DMS 273 treated with DMSO at 0.1 percent for 48 hours (cell line): ENCODE measurements around the gene CCDC30.

Experiments
- DNase-seq: peaks from one replicate; lab custom pipeline; 2025; lab: John Stamatoyannopoulos, UW

The CCDC30 gene

DNA sequence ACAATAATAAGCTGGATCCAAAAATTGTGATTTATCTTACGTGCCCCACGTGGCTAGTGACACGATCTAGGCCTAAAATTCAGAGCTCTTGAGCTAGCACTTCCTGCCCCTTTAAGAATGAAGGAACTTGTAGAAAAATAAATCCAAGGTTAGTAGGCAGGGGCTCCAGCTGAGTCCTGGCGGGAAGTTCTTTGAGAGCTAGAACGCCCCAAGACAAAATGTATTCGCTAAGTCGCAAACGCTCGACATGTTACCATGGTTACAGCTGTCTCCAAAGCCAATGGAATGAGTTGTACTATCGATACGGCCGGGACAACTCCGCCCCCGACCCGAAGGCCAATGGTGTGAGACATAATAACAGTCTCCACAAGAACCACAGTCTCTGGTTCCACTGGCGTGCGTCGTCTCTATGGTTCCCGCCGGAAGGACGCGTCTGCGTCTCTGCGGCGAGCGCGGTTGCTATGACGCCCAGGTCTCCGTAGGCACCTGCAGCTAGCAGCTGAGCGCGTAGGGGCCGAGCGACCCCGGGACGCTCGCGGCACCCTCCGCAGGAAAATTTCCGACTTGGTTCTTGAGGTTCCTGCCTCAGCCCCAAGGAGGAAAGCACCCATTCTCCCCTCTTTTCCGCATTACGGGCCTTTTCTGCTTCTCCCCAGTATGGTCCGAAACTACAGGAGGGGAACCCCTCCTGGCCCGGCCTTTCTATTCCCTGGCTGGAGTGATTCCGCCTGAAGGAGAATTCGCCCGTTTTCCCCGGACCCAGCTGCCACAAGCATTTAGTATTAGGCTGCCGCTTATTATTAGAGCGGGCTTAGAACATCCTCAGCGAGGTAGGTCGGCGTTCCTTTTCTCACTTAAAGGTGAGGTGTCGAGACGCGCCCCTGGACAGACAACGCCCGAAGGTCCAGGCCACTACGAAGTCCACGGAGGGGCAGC is at the start of gene CCDC30:
TSS of gene CCDC30 (plus strand) at position 459 of the 936 bp plus-strand sequence. CDS start 17,266 bp downstream, outside the sequence.
- peak; percentile 99 for DNase-seq

DNA sequence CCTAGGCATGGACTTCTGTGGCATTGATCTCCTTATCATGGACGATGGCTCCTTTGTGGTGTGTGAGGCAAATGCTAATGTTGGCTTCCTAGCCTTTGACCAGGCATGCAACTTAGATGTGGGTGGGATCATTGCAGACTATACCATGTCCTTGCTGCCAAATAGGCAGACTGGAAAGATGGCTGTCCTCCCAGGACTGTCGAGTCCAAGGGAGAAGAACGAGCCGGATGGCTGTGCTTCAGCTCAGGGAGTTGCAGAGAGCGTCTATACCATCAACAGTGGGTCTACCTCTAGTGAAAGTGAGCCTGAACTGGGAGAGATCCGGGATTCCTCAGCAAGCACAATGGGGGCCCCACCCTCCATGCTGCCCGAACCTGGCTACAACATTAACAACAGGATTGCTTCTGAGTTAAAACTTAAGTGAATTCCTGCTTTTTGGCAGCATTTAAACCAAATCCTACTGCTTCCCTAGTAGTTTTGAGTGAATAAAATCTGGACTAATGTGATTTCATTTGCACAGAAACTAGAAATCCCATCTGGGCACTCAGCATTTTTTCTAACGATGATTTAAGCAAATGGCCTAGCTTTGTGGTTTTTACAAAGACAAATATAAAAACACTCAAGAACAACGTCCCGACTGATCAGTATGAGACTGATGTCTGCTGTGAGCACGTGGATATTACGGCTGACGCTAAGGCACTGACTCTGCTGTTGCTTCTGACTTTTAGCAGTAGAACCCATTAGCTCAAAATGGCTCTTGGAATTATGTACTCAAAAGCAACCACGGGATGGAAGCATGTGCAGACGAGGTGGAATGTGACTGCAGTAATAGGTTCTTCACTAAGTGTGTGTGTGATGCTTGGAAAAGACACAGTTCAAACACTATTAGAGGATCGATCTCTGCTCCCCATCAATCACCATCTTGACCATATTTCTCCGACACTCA is 48.3 kb upstream of the CCDC30 start:
- no peak for DNase-seq

DNA sequence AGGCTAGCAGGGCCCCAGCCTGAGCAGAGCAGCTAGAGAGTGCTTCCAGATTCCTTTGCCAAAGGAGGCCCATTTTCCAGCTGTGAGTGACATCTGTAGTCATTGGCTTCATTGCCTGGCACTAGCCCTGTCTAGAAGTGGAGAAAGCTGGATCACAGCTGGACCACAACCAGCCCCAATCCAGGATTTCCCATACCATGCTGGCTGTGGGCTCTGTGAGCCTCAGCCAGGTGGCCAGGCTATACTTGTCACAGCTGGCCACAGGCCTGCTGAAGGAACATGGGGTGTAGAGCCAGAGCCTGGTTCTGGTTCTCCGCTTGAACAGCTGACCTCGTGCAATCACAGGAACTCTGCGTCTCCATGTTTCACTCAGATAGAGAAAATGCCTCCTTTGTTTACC is 45.9 kb upstream of the CCDC30 start:
- no peak for DNase-seq

DNA sequence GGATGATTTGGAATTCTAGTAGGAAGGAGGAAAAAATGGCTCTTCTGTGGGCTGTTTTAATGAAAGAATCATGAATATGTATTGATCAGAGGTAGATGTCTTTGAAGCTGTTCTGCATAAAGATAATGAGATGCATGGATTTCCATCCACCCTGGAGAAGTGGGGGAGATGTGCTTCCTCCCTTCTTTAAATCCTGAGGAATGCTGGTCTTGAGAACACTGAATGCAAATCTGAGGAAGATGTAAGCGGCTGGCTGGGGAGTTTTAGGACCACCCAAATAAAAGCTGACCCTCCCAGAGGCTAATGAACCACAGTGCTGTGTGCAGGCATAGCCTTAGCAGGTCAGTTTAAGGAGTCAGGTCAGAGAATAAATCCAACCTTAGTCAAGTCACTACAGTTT is 44.6 kb upstream of the CCDC30 start:
- DNase-seq: no peak

DNA sequence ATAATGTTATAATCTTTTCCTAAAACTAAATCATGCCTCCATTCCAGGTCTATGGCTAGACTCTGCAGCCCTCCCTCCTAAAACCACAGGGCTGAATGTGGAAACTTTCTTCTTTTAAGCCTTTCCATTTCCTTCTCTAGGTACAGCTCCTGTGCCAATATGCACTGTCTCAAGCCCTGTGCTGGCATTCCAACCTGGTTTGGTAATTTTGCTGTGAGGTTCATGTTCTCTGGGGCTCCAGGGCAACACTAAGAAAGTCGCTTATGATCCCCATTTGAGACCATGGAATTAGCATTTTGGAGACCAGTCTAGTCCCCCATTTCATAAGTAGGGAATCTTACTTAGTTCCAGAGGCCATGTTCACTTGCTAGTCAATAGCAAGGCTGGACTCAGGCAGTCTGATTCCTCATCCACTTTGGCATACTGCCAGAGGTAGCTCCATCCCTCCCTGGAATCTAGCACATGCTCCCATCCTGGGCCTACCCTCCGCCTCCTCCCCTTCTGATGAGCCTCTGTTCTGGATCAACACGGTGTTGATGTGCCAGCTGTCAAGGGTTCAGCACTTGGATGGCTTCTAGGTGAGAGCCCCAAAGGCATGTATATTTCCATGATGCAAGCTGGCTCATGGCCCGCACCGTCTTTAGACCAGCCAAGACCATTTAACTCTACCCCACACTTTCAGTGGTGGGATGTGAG is 43.8 kb upstream of the CCDC30 start:
- DNase-seq: peak; percentile 87

DNA sequence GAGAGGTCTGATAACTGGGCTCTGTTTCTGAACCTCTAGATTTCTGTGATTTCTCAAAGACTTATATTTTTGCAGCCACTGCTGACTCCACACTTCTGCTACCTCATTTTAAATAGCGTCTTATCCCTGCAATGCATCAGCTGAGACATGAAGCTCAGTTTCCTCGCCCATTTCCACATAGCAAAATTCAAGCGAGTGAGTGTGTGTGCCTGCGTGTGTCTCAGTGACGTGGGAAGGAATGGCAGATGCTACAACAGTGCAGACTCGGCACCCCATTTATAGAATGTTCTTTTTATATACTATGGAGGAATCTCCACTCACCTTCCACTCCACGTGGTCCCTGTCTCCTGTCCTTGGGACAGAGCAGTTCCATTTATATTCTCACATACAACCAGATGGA is 43.0 kb upstream of the CCDC30 start:
- DNase-seq: no peak

DNA sequence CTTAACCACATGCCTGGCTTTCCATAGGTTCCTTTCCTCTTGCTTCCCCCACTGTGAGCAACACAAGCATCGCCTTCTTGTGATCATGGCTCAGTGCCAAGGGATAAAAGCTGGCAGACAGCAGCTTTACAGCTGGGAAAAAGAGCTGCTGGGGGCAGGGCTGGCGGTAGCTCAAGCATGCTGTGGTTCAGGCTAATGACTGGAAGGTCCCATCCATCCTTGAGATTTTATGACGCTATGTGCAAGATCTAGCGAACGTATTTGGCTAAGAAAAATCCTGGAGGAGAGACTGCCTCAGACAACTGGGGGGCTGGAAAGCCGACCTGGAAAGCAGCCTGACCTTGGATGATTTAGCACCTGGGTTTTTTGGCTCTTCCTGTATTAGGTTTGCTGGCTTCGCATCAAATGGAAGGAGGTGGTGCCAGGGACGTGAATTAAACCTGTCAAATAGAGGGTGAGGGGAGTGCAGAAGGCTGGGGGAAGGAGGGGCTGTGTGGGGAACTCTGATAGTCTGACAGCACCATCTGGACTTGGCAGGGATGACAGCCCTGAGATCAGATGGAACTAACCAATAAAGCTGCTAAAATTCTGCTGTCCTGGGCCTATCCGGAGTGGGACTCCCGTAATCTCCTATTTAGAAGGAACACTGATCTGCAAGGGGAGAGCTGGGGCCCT is 42.0 kb upstream of the CCDC30 start:
- DNase-seq: peak; percentile 98

DNA sequence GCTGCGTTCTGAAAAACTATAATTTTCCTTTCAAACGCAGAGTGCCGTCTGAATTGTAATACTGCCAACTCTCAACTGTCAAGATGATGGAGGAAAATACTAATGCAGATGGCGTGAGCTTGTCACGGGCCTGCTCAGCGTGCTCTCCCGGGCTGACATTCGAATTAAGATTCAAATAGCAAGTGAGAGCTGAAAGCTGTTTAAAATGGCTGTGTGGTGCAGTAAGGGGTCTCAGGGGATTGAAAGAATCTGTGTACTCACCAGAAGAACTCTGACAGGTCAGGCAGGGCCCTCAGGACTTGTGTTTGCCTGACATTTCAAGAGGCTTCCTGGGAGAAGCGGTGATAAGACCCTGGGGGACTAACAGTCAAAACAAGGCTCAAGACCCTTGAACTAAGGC is 40.3 kb upstream of the CCDC30 start:
- DNase-seq: peak; percentile 17

DNA sequence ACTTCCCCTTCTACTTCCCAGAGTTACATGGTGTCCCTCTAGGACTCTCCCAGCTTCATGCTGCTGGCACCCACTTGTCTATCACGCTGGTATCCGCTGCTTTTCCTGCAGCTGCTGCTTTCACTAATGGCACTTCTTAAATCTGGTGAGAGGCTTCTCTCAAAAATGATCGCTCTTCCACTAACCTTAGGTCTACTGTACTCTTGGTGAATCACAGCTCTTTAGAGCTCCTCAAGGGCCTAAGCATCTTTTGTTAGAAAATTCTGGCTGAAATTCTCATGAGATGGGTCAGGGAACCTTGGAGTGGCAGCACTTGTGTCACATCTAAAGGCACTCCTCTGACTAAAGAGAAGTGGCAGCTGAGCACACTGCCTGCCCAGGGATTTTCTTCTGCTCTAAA is 39.4 kb upstream of the CCDC30 start:
- no peak for DNase-seq

DNA sequence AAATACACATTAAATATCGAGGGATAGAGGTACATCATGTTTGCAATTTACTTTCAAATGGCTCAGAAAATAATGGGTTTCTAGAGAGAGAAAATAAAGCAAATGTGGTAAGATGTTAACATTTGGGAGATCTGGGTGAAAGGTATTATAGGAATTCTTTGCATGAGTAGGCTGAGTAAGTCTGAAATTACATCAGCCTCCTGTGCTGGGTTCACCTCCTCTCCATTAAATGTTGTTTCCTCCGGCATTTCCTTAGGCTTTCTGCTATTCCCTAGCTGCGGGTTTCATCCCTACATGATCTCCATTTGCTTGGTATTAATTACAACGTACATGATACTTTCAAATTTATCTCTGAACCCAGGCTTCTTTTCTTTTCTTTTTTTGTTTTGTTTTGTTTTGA is 38.9 kb upstream of the CCDC30 start:
- DNase-seq: no peak

DNA sequence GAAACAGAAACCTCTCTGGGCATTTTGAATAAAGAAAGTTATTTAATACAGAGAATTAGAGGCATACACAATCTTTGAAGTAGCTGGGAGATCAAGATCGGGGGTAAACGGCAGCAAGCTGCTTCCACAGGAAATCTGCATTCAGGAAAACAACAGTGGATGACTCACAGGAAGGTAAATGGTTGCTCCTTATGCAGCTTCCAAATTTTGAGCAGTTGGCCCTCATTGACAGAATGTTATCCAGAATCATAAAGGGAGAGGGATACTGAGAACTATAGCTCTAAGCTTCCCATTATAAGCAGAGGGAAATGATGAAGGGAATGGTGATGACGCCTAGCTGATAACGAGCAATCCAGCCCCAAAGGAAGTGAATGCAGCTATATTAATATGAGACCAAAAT is 35.8 kb upstream of the CCDC30 start:
- no peak for DNase-seq

DNA sequence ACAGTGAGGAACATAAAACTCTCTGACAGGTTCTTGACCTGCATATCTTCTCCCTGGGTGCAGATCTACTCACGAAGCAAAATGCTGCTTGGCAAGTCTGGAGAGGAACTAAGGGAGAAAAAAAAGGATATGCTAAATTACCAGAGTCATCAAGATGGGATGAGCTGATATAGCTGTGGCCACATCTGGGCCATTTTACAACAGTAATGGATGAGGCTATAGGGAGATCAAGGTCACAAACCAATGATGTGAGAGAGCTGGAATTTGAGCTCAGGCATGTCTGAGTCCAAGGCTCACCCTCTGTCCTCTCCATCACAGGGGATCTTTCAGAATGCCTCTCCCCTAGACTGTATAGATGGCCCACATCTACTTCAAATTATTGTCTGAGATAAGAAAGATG is 33.5 kb upstream of the CCDC30 start:
- DNase-seq: no peak

DNA sequence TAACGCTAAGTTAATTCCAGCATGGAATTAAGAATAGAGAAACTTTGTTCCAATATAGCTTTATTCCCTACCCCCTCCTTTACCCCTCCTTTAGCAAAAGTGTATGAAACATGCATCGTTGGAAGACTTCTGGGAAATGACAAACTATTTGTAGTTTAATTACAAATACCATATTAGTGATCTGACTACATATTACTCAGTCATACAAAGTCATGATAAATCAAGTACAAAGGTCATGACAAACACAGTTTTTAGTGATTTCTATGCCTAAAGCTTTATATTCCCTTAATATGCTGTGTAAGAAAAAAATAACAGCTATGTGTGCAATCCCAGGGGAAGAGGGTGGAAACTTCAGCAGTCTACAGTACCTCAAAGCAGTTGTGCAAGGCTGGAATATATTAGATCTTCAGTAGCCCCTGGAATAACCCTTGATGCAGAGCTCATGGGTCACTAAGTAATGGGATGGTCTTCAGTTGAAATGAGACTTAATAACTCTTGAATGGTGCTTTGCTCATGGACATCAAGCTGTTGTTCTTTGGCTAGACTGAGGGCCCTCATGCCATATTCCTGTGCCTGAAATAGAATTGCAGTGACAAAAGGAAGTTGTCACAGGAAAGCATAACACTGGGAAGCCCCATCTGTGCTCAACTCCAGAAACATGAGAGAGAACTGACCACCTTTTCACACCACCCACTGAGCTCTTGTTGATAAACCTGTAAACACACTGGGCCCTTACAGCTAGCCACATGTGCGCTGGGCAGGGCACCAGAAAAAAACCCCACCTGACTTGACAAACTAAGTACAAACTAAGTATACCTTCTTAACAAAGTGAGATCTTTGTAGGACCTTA is 32.6 kb upstream of the CCDC30 start:
- no peak for DNase-seq

DNA sequence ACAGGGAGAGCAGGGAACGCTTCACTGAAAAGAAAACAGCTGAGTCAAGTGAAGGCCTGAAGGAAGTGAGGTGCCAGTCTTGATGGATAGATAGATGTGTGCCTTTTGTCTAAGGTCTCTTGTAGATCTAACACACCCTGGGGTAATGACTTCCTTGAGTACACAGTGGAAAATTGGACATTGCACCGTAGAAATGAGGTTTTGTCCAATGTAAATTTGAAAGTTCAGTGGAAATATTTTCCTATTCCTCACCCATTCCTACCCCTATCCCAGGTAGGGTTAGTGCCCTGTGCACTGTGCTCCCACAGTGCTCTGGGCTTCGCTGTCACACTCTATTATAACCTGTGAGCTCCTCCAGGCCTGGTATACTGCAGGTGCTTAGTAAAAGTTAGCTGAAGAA is 31.6 kb upstream of the CCDC30 start:
- no peak for DNase-seq

DNA sequence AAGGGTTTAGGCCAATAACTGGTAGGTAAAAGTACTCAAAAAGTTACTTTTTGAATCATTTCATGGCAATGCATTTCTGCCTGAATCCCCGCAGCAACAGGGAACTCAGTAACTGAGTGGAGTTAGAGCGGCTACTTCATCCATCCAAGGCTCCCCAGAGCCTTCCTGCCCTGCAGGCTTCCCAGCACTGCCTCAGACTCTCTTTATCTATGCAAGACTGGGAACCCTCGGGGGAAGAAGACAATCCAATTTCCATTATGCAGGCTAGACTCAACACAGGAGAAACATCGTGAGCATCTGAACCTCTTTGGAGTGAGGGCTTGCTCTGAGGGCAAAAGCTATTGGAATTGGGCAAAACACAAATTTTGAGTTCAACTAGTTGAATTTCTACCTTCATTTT is 30.4 kb upstream of the CCDC30 start:
- no peak for DNase-seq

DNA sequence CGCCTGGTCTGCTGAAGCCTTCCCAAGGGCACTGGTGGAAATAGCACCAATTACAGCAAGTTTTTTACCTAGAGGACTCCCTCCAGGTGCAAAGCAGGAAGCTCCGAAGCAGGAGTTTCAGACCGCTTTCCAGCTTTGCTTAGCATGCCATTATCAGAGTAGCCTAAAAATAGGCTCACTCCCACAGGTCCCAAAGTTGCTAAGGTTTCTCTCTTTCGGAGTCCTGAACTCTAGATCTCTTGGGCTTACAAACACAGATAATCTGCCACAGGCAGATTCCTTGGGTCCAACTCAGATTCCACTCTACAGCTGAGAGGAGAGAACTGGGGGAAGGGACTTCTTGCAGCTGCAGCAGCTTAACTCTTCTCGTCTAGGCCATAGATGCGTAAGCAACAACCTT is 29.7 kb upstream of the CCDC30 start:
- no peak for DNase-seq

DNA sequence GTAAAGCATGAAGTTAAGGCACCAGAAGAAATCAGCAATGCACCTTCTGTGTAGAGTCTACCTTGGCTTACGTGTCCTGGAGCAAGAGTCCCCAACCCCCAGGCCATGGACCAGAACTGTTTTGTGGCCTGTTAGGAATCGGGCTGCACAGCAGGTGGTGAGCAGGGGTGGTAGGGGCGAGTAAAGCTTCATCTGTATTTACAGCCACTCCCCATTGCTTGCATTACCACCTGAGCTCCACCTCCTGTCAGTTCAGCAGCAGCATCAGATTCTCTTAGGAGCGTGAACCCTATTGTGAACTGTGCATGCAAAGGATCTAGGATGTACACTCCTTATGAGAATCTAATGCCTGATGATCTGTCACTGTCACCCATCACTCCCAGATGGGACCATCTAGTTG is 28.7 kb upstream of the CCDC30 start:
- no peak for DNase-seq

DNA sequence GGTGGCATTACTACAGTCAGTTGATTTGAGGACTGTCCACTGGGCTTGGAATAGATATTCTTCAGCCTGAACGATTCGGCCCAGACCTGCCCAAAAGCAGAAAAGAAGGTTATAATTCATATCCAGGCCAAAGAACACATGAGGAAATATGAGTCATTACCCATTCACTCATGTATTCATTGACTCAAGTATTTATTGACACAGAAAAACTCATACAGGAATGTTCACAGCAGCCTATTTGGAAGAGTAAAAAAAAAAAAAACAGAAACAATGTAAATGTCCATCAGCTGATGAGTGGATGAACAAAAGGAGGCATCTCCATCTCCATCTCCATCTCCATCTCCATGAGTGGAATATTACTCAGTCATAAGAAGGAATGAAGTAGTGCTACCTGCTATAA is 23.1 kb upstream of the CCDC30 start:
- DNase-seq: no peak

DNA sequence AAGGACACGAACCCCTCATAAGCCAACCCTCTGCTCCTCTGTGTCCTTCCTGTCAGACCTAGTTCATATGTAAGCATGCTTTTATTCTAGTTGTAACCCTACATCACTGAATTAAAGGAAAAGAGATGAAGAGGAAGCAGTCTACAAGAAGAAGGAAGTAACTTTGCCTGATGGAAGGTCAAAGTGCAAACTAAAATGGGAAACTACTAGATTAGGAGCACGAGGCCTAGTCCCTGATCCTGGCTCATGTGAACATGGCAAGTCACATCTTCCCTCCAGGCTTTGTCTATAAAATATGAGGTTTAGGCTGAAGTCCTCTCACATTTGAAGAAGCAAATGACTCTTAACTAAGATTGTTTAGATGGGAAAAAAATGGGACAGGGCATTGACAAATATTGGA is 20.4 kb upstream of the CCDC30 start:
- DNase-seq: no peak

DNA sequence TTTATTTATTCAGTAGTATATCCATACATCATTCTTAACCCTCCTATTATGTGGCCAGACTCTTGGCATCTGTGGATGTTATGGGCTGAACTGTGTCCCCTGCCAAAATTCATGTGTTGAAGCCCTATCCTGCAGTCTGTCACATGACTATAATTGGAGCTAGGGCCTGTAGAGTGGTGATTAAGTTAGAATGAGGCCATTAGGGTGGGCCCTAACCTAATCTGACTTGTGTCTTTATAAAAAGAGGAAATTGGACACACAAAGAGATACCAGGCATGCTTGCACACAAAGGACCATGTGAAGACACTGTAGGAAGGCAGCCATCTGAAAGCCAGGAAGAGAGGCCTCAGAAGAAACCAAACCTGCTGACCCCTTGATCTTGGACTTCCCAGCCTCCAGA is 13.8 kb upstream of the CCDC30 start:
- no peak for DNase-seq

DNA sequence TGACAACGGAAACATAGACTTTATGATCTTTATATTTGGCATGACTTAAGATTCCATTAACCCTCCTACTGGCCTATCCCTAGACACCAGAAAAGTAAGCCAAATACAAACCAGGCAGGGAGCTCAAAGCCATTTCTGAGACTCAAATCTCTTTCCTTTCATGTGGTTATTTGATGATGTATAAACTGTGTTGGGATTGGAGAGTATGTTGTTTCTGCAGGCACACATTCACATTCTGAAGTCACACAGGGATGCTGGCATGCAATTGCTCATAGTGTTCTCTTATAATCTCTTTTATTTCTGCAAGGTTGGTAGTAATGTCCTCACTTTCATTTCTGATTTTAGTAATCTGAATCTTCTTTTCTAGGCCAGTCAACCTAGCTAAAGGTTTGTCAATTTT is 13.0 kb upstream of the CCDC30 start:
- DNase-seq: no peak
